H1 (cell line): ENCODE results near the gene TSHR. TPM values are rescaled to one million over a fixed set of nuclear protein-coding genes. Genes with fewer than 3 reads are reported as not detected.

Experiments
- CTCF ChIA-PET: fragments of 300-600 bp; sonication (Branson Sonifier 250); formaldehyde crosslinking; loops from one replicate; lab custom pipeline; 2021; ENCODE audit not compliant: partially characterized antibody; lab: Charles Lee
- POLR2A ChIA-PET: fragments of 300-600 bp; sonication (Branson Sonifier 250); formaldehyde crosslinking; loops from one replicate; lab custom pipeline; 2021; ENCODE audit warnings: inconsistent platforms; ENCODE audit not compliant: partially characterized antibody; lab: Charles Lee
- DNase-seq, 2 experiments: peaks; one replicate each; pipeline versions ENCODE4 v3.0.0 to v3.0.0-alpha.2; 2010 to 2022; ENCODE audit warnings: low spot score in 2 of 2, low read depth in 1 of 2, mixed read lengths in 1 of 2
- FAIRE-seq: peaks from 2 replicates; lab custom pipeline; 2011; peaks lifted over from hg19 to GRCh38; lab: Jason Lieb, UNC
- H2AFZ ChIP-seq: 2 replicates; pipeline ENCODE4 v1.8.1; 2012; ENCODE audit warnings: low read length, inconsistent platforms
- H2AK5ac ChIP-seq: 2 replicates; pipeline ENCODE4 v1.6.1; 2013; ENCODE audit warnings: low read depth, low read length
- H2BK120ac ChIP-seq: replicated peaks from 2 replicates; pipeline ENCODE3; 2013; ENCODE audit warnings: low read depth, low read length, inconsistent platforms
- H2BK12ac ChIP-seq: 2 replicates; pipeline ENCODE4 v1.6.1; 2013; ENCODE audit warnings: low read depth, low read length
- H2BK15ac ChIP-seq: 2 replicates; pipeline ENCODE4 v1.6.1; 2013; ENCODE audit warnings: low read length
- H2BK20ac ChIP-seq: 2 replicates; pipeline ENCODE4 v1.6.1; 2013; ENCODE audit warnings: low read length
- H2BK5ac ChIP-seq: 2 replicates; pipeline ENCODE4 v1.6.1; 2013; ENCODE audit warnings: low read depth, low read length
- H3K14ac ChIP-seq: 2 replicates; pipeline ENCODE4 v1.6.1; 2013; ENCODE audit warnings: inconsistent platforms; ENCODE audit not compliant: insufficient read length
- H3K18ac ChIP-seq: 2 replicates; pipeline ENCODE4 v1.6.1; 2013; ENCODE audit warnings: low read length; ENCODE audit errors: extremely low read depth
- H3K23ac ChIP-seq: 2 replicates; pipeline ENCODE4 v1.6.1; 2013; ENCODE audit warnings: inconsistent platforms; ENCODE audit not compliant: insufficient read length
- H3K23me2 ChIP-seq: 2 replicates; pipeline ENCODE4 v1.6.1; 2013; ENCODE audit warnings: low read depth, low read length
- H3K27ac ChIP-seq: 2 replicates; pipeline ENCODE4 v1.6.1; 2011; ENCODE audit warnings: low read depth, low read length, inconsistent platforms
- H3K27me3 ChIP-seq, 4 experiments: replicated peaks in 1 of 4; 1 replicate in 1 of 4; 2 replicates in 3 of 4; pipeline versions ENCODE4 v1.6.1 to v1.8.1; 2011 to 2013; ENCODE audit warnings: low read length in 3 of 4, mild to moderate bottlenecking in 3 of 4, inconsistent platforms in 2 of 4, mixed read lengths in 2 of 4, moderate library complexity in 1 of 4; ENCODE audit not compliant: control insufficient read depth in 3 of 4, insufficient read depth in 3 of 4; ENCODE audit errors: extremely low read depth in 1 of 4
- H3K36me3 ChIP-seq, 4 experiments: 2 replicates each; pipeline versions ENCODE4 v1.6.1 to v1.8.1; 2011 to 2013; ENCODE audit warnings: mild to moderate bottlenecking in 4 of 4, low read length in 3 of 4, moderate library complexity in 2 of 4, control low read depth in 1 of 4, inconsistent platforms in 1 of 4; ENCODE audit not compliant: insufficient read depth in 4 of 4, control insufficient read depth in 2 of 4
- H3K4ac ChIP-seq: replicated peaks from 2 replicates; pipeline ENCODE3; 2013; ENCODE audit warnings: low read length, low read depth, mixed read lengths, inconsistent platforms; ENCODE audit not compliant: insufficient read length
- H3K4me1 ChIP-seq, 4 experiments: replicated peaks in 1 of 4; 1 replicate in 1 of 4; 2 replicates in 3 of 4; pipeline versions ENCODE4 v1.6.1 to v1.8.1; 2011 to 2013; ENCODE audit warnings: low read length in 3 of 4, inconsistent platforms in 2 of 4, mixed read lengths in 1 of 4; ENCODE audit not compliant: insufficient read depth in 4 of 4, control insufficient read depth in 3 of 4
- H3K4me2 ChIP-seq, 2 experiments: 2 replicates each; pipeline versions ENCODE4 v1.6.1 to v1.8.1; 2011 to 2013; ENCODE audit warnings: low read depth in 2 of 2, low read length in 2 of 2, control low read depth in 1 of 2, inconsistent platforms in 1 of 2, mild to moderate bottlenecking in 1 of 2; ENCODE audit not compliant: insufficient read depth in 1 of 2
- H3K4me3 ChIP-seq, 4 experiments: fragments of 200-600, 300-600 bp in 1 of 4; sonication (generic), shearing (Covaris generic), sonication (Bioruptor Twin) in 1 of 4; 2 replicates each; pipeline versions ENCODE4 v1.5.1 to v1.8.1; 2011 to 2016; ENCODE audit warnings: low read length in 4 of 4, low read depth in 3 of 4, control low read depth in 2 of 4, inconsistent platforms in 2 of 4, mild to moderate bottlenecking in 2 of 4, mixed read lengths in 1 of 4, moderate library complexity in 1 of 4; ENCODE audit not compliant: insufficient read depth in 2 of 4; ENCODE audit errors: extremely low read depth in 1 of 4
- H3K56ac ChIP-seq: replicated peaks from 2 replicates; pipeline ENCODE3; 2013; ENCODE audit warnings: low read depth, mild to moderate bottlenecking, mixed read lengths, low read length, inconsistent platforms; ENCODE audit not compliant: insufficient read length
- H3K79me1 ChIP-seq: 2 replicates; pipeline ENCODE4 v1.6.1; 2013; ENCODE audit warnings: low read depth, low read length, control low read depth
- H3K79me2 ChIP-seq, 2 experiments: 2 replicates each; pipeline versions ENCODE4 v1.6.1 to v1.8.1; 2012 to 2013; ENCODE audit warnings: low read length in 2 of 2, mild to moderate bottlenecking in 2 of 2, inconsistent platforms in 1 of 2; ENCODE audit not compliant: insufficient read depth in 2 of 2, control insufficient read depth in 1 of 2
- H3K9ac ChIP-seq, 4 experiments: replicated peaks in 1 of 4; 1 replicate in 1 of 4; 2 replicates in 3 of 4; pipeline versions ENCODE4 v1.6.1 to v1.8.1; 2011 to 2013; ENCODE audit warnings: low read depth in 3 of 4, low read length in 3 of 4, control low read depth in 2 of 4, mild to moderate bottlenecking in 2 of 4, moderate library complexity in 2 of 4, inconsistent platforms in 1 of 4; ENCODE audit errors: extremely low read depth in 1 of 4
- H3K9me3 ChIP-seq, 2 experiments: 2 replicates each; pipeline versions ENCODE4 v1.6.1 to v1.8.1; 2012 to 2013; ENCODE audit warnings: mild to moderate bottlenecking in 2 of 2, moderate library complexity in 2 of 2, control low read depth in 1 of 2, inconsistent platforms in 1 of 2, low read depth in 1 of 2, low read length in 1 of 2, mixed read lengths in 1 of 2; ENCODE audit not compliant: insufficient read depth in 2 of 2
- H4K20me1 ChIP-seq, 2 experiments: replicated peaks in 1 of 2; 2 replicates each; pipeline versions ENCODE3 to v1.8.1; 2011 to 2013; ENCODE audit warnings: inconsistent platforms in 2 of 2, low read length in 2 of 2, mild to moderate bottlenecking in 1 of 2; ENCODE audit not compliant: insufficient read depth in 2 of 2, control insufficient read depth in 1 of 2
- H4K5ac ChIP-seq: 2 replicates; pipeline ENCODE4 v1.6.1; 2013; ENCODE audit warnings: low read length, low read depth, mixed read lengths, inconsistent platforms; ENCODE audit not compliant: insufficient read length
- H4K8ac ChIP-seq: 2 replicates; pipeline ENCODE4 v1.8.0; 2013; ENCODE audit warnings: mild to moderate bottlenecking, moderate library complexity, low read length, inconsistent platforms; ENCODE audit not compliant: insufficient read depth; ENCODE audit errors: extremely low read depth
- H4K91ac ChIP-seq: replicated peaks from 2 replicates; pipeline ENCODE3; 2013; ENCODE audit warnings: low read length, mixed read lengths, inconsistent platforms; ENCODE audit not compliant: insufficient read length
- CBX8 ChIP-seq: fragments of 300-800, 300-1000 bp; sonication (generic); IDR thresholded peaks from 2 replicates; pipeline ENCODE4 v1.7.1; 2016; ENCODE audit warnings: low read depth, low read length, borderline replicate concordance
- EZH2 ChIP-seq: fragments of 200-600 bp; sonication (generic); IDR thresholded peaks from 2 replicates; pipeline ENCODE4 v1.7.1; 2012; ENCODE audit warnings: low read depth, mild to moderate bottlenecking, moderate library complexity, low read length, inconsistent platforms; ENCODE audit not compliant: severe bottlenecking
- JUND ChIP-seq: IDR thresholded peaks from 2 replicates; pipeline ENCODE4 v1.6.1; 2011; ENCODE audit warnings: mild to moderate bottlenecking, improper control_type of control experiment, low read length
- KDM1A ChIP-seq: fragments of 200-600, 300-600 bp; sonication (generic); IDR thresholded peaks from 2 replicates; pipeline ENCODE4 v1.7.1; 2016; ENCODE audit warnings: mild to moderate bottlenecking, low read length, borderline replicate concordance
- KDM4A ChIP-seq: IDR thresholded peaks from one replicate; pipeline ENCODE4 v1.7.1; 2012; ENCODE audit warnings: low read depth, mild to moderate bottlenecking, moderate library complexity, low read length, inconsistent platforms; ENCODE audit not compliant: severe bottlenecking
- MAX ChIP-seq: IDR thresholded peaks from 2 replicates; pipeline ENCODE4 v1.6.1; 2012; ENCODE audit warnings: inconsistent platforms
- POLR2A ChIP-seq, 2 experiments: IDR thresholded peaks; 1 replicate in 1 of 2; 2 replicates in 1 of 2; pipeline ENCODE4 v1.6.1; 2011; ENCODE audit warnings: low read depth in 2 of 2, low read length in 2 of 2, mild to moderate bottlenecking in 2 of 2; ENCODE audit errors: control extremely low read depth in 1 of 2
- POU5F1 ChIP-seq: IDR thresholded peaks from 2 replicates; pipeline ENCODE4 v1.6.1; 2011; ENCODE audit warnings: low read depth, mild to moderate bottlenecking, low read length, moderate library complexity
- RBBP5 ChIP-seq: IDR thresholded peaks from 2 replicates; pipeline ENCODE4 v1.7.1; 2012; ENCODE audit warnings: low read depth, mild to moderate bottlenecking, inconsistent platforms, low read length, moderate library complexity, borderline replicate concordance
- SIX5 ChIP-seq: IDR thresholded peaks from 2 replicates; pipeline ENCODE4 v1.6.1; 2011; ENCODE audit warnings: mild to moderate bottlenecking, low read depth, low read length
- TCF12 ChIP-seq: IDR thresholded peaks from 2 replicates; pipeline ENCODE4 v1.6.1; 2011; ENCODE audit warnings: low read depth, mild to moderate bottlenecking, low read length
- WGBS, 2 experiments: shearing (Covaris generic) in 1 of 2; methylation state at CpG; one replicate each; pipeline versions ENCODE4 v1.1.6 to v1.1.7; 2013 to 2015; ENCODE audit warnings: low lambda C conversion rate in 2 of 2, mixed read lengths in 2 of 2, inconsistent platforms in 1 of 2, low coverage in 1 of 2, missing lambda C conversion rate in 1 of 2; ENCODE audit not compliant: insufficient replicate concordance in 2 of 2, insufficient coverage in 1 of 2, insufficient read length in 1 of 2; ENCODE audit errors: extremely low coverage in 1 of 2, missing lambda C conversion rate in 1 of 2; 5-methylcytosine and 5-hydroxymethylcytosine counted together
- polyA plus RNA-seq, 7 experiments: library from polyadenylated mRNA; depleted of rRNA in 3 of 7; stranded (reverse) in 5 of 7; unstranded in 2 of 7; fragments of >200 nt in 5 of 7; fragments of 200-250 nt in 2 of 7; gene quantifications; 1 replicate in 5 of 7; 2 replicates in 1 of 7; 4 replicates in 1 of 7; pipeline versions ENCODE4 v1.2.1 to v1.2.3, GENCODE V29; 2011 to 2013; ENCODE audit warnings: missing spikeins in 2 of 7, mixed read lengths in 2 of 7
- total RNA-seq: library from RNA; stranded (reverse); fragmentation: NEBNext Ultra II Directional; extraction: Animal tissue kit (Norgen Biotek cat#: 25700); gene quantifications from 2 replicates; pipeline ENCODE4 v1.2.1, GENCODE V29; 2021
- TF ChIP-seq, protein P1 (sequence below), 3 experiments: IDR thresholded peaks; 1 replicate in 2 of 3; 2 replicates in 1 of 3; pipeline versions ENCODE4 v1.5.1 to v1.6.1; 2011; ENCODE audit warnings: low read length in 3 of 3, mild to moderate bottlenecking in 3 of 3, inconsistent platforms in 2 of 3, low read depth in 1 of 3, moderate library complexity in 1 of 3; ENCODE audit not compliant: insufficient read depth in 1 of 3; ENCODE audit errors: control extremely low read depth in 1 of 3

TSHR gene
- total and polyA plus RNA-seq, 2 of the 8 experiments (the other 6 are each of a cell fraction or from before 2014, with no cell fraction given), result 0.27 TPM; not detected in 1

DNA sequence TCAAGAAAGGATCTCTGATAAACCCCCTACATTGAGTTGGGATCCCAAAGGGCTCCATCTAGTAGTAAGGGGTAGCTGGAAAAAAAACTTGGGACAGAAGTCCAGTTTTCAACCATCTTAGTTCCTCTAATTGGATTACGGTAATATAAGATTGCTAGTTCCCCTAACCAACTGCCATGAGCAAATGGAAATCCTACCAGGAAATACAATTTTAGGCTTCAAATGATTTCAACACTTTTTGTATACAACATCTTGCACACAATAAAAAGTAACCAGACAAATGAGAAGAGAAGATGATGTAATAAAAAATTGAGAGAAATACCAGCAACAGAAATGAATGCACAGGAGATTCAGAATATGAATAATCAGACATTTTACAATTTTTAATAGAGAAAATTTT, 73.0 kb downstream of the TSHR start:
- H3K27me3 ChIP-seq, result no peaks in the 10 kb centered on the region
- H2BK15ac ChIP-seq, result no peak overlapping the region
- H3K9me3 ChIP-seq, result no peaks in the 10 kb centered on the region
- no peak overlapping the region for H2AFZ ChIP-seq
- ChIA-PET CTCF (interaction anchor here (1.1 kb wide), 1 partner anchor 51 kb away, joined by 4 read pairs; no protein-coding TSS in a partner anchor), POLR2A (no interaction called here)
- no peak overlapping the region for H3K56ac ChIP-seq
- WGBS, 2 experiments, result 100% methylated on average over 1 of the region's 1 CpG; no CpG with 5 or more reads in 1 of the 2 experiments
- no peaks in the 10 kb centered on the region for H3K79me1 ChIP-seq
- H3K18ac ChIP-seq, result no peak overlapping the region
- no peak overlapping the region for H2BK120ac ChIP-seq
- no peak overlapping the region for H3K4ac ChIP-seq
- no peak overlapping the region for H4K91ac ChIP-seq
- no peak overlapping the region for H4K5ac ChIP-seq
- no peaks in the 10 kb centered on the region for H3K4me1 ChIP-seq
- H4K8ac ChIP-seq, result no peak overlapping the region
- FAIRE-seq, result no peak
- H2BK12ac ChIP-seq, result no peak overlapping the region
- no peaks in the 10 kb centered on the region for H3K79me2 ChIP-seq
- no peak overlapping the region for H3K4me3 ChIP-seq
- no peak overlapping the region for H2AK5ac ChIP-seq
- H2BK20ac ChIP-seq, result no peak overlapping the region
- no peak overlapping the region for H3K9ac ChIP-seq
- no peak overlapping the region for H3K14ac ChIP-seq
- H3K27ac ChIP-seq, result no peak overlapping the region
- H2BK5ac ChIP-seq, result no peak overlapping the region
- no peak overlapping the region for H3K4me2 ChIP-seq
- DNase-seq, result no peak
- no peaks in the 10 kb centered on the region for H3K23me2 ChIP-seq
- no peaks in the 10 kb centered on the region for H4K20me1 ChIP-seq
- no peak overlapping the region for H3K23ac ChIP-seq
- no peaks in the 10 kb centered on the region for H3K36me3 ChIP-seq
- TF ChIP-seq RBBP5 (no peak), CBX8 (no peak), KDM4A (no peak), JUND (no peak), SIX5 (no peak), EZH2 (no peak), KDM1A (no peak), TCF12 (no peak), POU5F1 (no peak), POLR2A (IDR thresholded peaks at IDR 0.05; ENCODE audit: control extremely low read depth in 1 of 2, low read depth in 2 of 2, low read length in 2 of 2) (no peak), MAX (no peak)
- TF ChIP-seq, protein P1, sequence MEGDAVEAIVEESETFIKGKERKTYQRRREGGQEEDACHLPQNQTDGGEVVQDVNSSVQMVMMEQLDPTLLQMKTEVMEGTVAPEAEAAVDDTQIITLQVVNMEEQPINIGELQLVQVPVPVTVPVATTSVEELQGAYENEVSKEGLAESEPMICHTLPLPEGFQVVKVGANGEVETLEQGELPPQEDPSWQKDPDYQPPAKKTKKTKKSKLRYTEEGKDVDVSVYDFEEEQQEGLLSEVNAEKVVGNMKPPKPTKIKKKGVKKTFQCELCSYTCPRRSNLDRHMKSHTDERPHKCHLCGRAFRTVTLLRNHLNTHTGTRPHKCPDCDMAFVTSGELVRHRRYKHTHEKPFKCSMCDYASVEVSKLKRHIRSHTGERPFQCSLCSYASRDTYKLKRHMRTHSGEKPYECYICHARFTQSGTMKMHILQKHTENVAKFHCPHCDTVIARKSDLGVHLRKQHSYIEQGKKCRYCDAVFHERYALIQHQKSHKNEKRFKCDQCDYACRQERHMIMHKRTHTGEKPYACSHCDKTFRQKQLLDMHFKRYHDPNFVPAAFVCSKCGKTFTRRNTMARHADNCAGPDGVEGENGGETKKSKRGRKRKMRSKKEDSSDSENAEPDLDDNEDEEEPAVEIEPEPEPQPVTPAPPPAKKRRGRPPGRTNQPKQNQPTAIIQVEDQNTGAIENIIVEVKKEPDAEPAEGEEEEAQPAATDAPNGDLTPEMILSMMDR (IDR thresholded peaks at IDR 0.05; ENCODE audit: control extremely low read depth in 1 of 3, insufficient read depth in 1 of 3, low read depth in 1 of 3, low read length in 3 of 3), result no peak
